GDM1 (cell line): ENCODE results near the gene EFCAB9.

Source experiments
- DNase-seq: peaks from one replicate; lab custom pipeline; 2025; lab: John Stamatoyannopoulos, UW

Gene EFCAB9

GRCh38 chr5:172243302-172243701 lies 49.3 kb downstream of the EFCAB9 start:
- no peak for DNase-seq

GRCh38 chr5:172245046-172245445 lies 51.1 kb downstream of the EFCAB9 start:
- DNase-seq = no peak

- no peak for DNase-seq
These were observed 51.7 kb downstream of the EFCAB9 start for GRCh38 chr5:172245703-172246125.

GRCh38 chr5:172248637-172249036 lies 54.7 kb downstream of the EFCAB9 start:
- no peak for DNase-seq

- no peak for DNase-seq
These were observed 57.4 kb downstream of the EFCAB9 start for GRCh38 chr5:172251419-172251818.

- no peak for DNase-seq
These were observed 58.5 kb downstream of the EFCAB9 start for GRCh38 chr5:172252501-172252900.
